ENCODE results near the gene POLA2. TPM values are rescaled to one million over a fixed set of nuclear protein-coding genes. Genes with fewer than 3 reads are reported as not detected.

The POLA2 gene, protein sequence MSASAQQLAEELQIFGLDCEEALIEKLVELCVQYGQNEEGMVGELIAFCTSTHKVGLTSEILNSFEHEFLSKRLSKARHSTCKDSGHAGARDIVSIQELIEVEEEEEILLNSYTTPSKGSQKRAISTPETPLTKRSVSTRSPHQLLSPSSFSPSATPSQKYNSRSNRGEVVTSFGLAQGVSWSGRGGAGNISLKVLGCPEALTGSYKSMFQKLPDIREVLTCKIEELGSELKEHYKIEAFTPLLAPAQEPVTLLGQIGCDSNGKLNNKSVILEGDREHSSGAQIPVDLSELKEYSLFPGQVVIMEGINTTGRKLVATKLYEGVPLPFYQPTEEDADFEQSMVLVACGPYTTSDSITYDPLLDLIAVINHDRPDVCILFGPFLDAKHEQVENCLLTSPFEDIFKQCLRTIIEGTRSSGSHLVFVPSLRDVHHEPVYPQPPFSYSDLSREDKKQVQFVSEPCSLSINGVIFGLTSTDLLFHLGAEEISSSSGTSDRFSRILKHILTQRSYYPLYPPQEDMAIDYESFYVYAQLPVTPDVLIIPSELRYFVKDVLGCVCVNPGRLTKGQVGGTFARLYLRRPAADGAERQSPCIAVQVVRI
- total RNA-seq: 12.2 TPM

DNA sequence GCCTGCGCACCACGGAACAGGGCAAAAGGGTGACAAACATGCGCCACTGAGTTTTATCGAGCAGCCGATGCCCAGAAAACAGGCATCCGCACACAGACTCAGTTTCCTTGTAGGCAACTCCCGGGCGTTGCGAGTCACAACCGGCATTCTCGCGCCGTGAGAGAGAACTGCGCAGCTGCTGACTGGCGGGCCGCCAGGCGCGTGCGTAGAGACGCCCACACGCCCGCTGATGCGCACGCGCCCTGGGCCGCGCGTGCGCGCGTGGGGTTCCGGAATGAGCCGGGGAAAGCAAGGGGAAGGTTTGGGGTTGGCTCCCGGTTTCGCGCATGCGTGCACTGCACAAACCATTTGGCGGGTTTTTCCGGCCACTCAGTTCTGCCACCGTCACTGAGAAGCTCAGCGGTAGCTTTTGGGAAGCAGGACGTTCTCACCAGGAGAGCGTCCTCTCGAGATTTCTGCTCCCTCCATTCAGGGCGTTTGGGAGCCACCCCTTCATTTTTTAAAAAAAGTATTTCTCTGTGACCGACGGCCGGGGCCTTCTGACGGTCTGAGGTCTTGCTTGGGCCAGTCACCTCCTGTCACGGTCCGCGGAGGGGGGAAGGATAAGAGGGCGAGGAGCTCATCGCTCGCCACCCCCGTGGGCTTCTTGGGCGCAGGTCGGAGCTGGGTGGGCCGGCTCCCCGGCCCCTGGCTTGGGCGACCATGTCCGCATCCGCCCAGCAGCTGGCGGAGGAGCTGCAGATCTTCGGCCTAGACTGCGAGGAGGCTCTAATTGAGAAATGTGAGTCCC is at the start of gene POLA2:
POLA2 (plus strand) TSS at position 372 of the 790 bp plus-strand sequence; CDS start at position 703, 331 bp downstream.
- no peaks in the 10 kb centered on the region for H3K27me3 ChIP-seq (ENCODE audit: insufficient read depth, low read length)
- peak within 1 kb of the TSS; percentile 70 for H3K4me3 ChIP-seq (ENCODE audit: low read length)
- peaks cover 23% of the 10 kb centered on the region for H3K4me1 ChIP-seq (ENCODE audit: insufficient read depth, low read length)
- H3K9me3 ChIP-seq (ENCODE audit: low read depth, low read length): no peaks in the 10 kb centered on the region

DNA sequence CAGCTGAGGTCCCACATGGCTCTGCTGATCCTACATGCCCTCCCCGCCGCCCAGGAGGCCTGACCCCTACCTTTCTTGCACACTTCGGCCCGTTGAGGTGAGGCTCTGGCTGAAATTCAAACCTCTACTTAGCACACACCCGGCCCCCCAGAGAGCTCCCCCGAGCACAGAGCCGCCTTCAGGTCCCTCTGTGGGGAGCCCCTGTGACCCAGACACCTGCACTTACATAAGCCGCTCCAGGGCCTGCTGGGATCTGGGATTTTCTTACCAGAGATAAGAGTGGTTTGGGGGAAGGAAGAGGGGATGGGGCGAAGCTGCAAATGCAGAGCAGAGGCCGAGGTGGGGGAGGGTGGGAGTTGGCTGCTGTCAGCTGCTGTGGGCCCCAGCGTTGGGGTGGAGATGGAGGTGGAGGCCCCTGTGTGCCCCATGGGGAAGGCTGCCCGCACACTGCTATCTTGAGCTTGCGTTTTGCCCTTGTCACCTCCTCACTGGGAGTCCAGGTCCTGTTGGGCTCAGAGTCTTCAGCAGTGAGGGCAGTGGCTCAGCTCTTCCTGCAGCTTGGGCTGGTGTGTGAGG is 49.4 kb upstream of the POLA2 start:
- no peak overlapping the region for H3K4me3 ChIP-seq (ENCODE audit: low read length)
- H3K9me3 ChIP-seq (ENCODE audit: low read depth, low read length): no peaks in the 10 kb centered on the region
- peaks cover 32% of the 10 kb centered on the region for H3K4me1 ChIP-seq (ENCODE audit: insufficient read depth, low read length)
- no peaks in the 10 kb centered on the region for H3K27me3 ChIP-seq (ENCODE audit: insufficient read depth, low read length)

DNA sequence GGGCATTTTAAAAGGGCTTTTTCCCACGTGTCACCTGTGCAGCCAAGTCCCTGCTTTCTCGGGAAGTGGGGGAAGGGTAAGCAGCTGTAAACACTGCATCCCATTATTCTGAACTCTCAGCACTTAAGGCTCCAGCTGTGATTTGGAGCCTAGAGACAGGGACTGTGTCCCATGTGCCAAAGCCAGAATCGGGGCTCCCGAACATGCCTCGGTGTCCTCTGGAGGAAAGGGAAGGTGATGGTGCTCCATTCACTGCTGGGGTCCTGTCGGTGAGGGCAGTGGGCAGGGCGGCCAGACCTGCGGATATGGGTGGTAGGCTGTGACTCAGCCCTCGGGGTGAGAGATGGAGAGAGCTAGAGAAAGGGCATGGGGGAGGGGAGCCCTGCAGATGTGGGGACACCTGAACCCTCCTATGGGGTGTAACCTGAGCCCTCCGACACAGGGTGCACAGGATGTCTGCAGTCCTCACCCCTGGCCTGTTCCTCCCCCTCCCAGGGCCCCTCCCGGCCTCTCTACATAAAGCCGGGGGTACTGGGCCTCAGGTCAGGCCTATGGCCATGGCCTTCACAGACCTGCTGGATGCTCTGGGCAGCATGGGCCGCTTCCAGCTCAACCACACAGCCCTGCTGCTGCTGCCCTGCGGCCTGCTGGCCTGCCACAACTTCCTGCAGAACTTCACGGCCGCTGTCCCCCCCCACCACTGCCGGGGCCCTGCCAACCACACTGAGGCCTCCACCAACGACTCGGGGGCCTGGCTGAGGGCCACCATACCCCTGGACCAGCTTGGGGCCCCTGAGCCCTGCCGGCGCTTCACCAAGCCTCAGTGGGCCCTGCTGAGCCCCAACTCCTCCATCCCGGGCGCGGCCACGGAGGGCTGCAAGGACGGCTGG is 48.2 kb upstream of the POLA2 start:
- Histone ChIP-seq H3K27me3 (ENCODE audit: insufficient read depth, low read length) (no peaks in the 10 kb centered on the region), H3K4me1 (ENCODE audit: insufficient read depth, low read length) (peaks cover 24% of the 10 kb centered on the region), H3K4me3 (ENCODE audit: low read length) (no peak overlapping the region), H3K9me3 (ENCODE audit: low read depth, low read length) (no peaks in the 10 kb centered on the region)

DNA sequence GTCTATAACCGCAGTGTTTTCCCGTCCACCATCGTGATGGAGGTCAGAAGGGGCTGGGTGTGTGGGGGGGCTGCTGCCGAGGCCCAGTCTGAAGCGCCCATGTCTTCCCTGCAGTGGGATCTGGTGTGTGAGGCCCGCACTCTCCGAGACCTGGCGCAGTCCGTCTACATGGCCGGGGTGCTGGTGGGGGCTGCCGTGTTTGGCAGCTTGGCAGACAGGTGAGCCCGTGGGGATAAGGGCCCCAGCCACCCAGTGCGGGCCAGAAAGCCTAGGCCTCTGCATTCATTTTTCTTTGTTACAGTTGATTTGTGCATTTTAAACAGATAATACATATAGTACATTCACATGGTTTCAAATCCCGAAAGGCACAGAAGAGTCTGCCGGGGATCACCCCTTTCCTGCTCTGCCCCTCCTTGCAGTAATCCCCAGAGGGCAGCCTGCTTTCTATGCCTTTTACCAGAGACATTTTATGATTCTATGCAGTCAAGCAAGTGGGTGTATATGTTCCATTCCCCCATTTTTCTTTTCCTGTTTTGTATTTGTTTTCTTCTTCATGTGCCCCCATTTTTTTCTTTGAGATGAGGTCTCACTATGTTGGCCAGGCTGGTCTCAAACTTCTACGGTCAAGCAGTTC is 47.4 kb upstream of the POLA2 start:
- Histone ChIP-seq H3K4me1 (ENCODE audit: insufficient read depth, low read length) (peaks cover 19% of the 10 kb centered on the region), H3K9me3 (ENCODE audit: low read depth, low read length) (no peaks in the 10 kb centered on the region), H3K4me3 (ENCODE audit: low read length) (no peak overlapping the region), H3K27me3 (ENCODE audit: insufficient read depth, low read length) (no peaks in the 10 kb centered on the region)

DNA sequence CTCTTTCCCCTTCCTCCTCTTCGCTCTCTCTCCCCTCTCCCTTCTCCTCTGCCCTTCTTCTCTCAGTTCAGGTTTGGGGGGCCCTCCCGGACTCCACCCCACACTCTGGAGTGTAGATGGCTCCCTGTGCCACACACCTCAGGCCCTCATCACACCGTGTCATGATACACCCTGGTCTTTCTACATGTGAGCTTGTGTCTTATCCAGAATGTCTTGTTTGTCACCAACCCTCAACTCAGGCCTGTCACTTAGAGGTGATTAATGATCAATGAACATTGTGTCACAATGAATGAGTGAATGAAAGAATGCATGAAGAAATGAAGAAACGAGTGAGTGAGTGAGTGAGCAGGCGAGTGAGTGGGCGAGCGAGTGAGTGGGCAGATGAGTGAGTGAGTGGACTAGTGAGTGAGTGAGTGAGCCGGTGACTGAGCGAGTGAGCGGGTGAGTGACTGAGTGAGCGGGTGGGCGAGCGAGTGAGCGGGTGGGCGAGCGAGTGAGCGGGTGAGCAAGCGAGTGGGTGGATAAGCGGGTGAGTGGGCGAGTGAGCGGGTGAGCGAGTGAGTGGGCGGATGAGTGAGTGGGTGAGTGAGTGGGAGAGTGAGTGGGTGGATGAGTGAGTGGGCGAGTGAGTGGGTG is 46.2 kb upstream of the POLA2 start:
- Histone ChIP-seq H3K27me3 (ENCODE audit: insufficient read depth, low read length) (no peaks in the 10 kb centered on the region), H3K9me3 (ENCODE audit: low read depth, low read length) (no peaks in the 10 kb centered on the region), H3K4me3 (ENCODE audit: low read length) (no peak overlapping the region), H3K4me1 (ENCODE audit: insufficient read depth, low read length) (peaks cover 26% of the 10 kb centered on the region)

DNA sequence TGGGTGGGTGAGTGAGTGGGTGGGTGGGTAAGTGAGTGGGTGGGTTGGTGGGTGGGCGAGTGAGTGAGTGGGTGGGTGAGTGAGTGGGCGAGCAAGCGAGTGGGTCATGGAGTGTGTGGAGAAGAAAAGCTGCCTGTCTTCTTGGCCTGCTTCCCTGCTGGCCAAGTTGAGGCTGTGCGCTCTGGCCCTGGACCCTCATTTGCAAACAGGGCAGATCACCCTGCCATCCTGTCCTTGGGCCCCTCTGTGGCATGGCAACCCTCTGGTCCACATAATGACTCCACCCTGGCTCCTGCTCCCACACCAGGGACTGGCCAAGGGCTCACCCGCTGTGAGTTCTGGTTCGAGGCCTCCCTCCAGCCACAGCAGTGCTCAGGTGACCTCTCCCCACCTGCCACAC is 44.9 kb upstream of the POLA2 start:
- no peaks in the 10 kb centered on the region for H3K27me3 ChIP-seq (ENCODE audit: insufficient read depth, low read length)
- H3K4me1 ChIP-seq (ENCODE audit: insufficient read depth, low read length): peaks cover 31% of the 10 kb centered on the region
- no peaks in the 10 kb centered on the region for H3K9me3 ChIP-seq (ENCODE audit: low read depth, low read length)
- no peak overlapping the region for H3K4me3 ChIP-seq (ENCODE audit: low read length)

DNA sequence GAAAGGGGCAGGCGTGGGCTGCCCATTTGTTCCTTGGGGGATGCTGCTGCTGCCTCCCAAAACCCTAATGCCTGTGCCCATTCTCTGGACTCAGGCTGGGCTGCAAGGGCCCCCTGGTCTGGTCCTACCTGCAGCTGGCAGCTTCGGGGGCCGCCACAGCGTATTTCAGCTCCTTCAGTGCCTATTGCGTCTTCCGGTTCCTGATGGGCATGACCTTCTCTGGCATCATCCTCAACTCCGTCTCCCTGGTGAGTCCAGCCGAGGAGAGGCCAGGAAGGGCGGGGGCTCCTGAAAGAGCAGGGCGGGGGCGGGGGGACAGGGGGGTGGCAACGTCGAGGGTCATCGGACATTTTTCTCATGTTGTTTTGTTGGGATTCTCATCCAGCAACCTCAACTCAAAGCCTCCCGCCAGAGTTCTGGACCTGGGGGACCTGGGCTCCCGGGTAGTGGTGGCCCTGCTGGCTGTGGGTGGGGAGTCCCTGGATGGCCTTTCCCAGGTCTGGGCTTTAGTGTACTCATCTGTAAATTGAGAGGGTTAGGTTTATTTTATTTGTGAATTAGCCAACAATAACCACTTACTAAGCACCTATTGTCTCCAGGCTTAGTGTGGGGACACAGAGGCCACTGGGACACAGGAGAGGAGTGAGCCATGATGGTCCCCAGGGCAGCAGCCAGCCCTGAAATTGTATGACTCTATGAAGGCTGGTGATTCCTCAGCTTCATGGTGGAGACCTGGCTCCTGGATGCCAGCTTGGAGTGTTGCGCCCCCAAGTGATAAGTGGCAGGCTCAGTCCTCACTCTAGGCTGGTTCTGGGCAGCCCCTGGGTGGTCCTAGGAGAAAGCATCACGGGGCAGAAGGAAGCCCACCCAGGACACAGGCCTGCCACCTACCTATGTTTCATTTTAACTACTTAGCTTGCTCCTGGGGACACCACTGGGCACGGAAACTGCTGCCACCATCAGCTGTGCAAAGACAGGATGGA is 44.0 kb upstream of the POLA2 start:
- no peak overlapping the region for H3K4me3 ChIP-seq (ENCODE audit: low read length)
- H3K9me3 ChIP-seq (ENCODE audit: low read depth, low read length): no peaks in the 10 kb centered on the region
- H3K27me3 ChIP-seq (ENCODE audit: insufficient read depth, low read length): no peaks in the 10 kb centered on the region
- H3K4me1 ChIP-seq (ENCODE audit: insufficient read depth, low read length): peaks cover 39% of the 10 kb centered on the region

DNA sequence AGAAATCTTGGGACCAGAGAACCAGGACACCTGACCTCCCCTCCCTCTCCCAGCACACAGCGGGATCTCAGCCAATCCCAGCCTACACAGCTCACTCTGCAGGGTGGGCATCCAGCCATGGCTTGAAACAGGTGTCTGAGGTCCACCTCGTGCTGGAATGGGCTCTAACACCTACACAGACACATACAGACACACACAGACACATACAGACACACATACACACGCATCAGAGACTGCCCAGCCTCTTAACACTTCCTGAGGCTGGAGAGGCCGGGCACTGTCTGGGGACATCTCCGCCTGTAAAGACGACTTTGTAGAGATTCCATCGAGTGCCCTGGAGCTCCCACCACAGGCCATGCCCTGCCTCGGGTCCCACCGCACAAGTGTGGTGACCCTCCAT is 43.3 kb upstream of the POLA2 start:
- Histone ChIP-seq H3K27me3 (ENCODE audit: insufficient read depth, low read length) (no peaks in the 10 kb centered on the region), H3K9me3 (ENCODE audit: low read depth, low read length) (no peaks in the 10 kb centered on the region), H3K4me1 (ENCODE audit: insufficient read depth, low read length) (peaks cover 41% of the 10 kb centered on the region), H3K4me3 (ENCODE audit: low read length) (no peak overlapping the region)

DNA sequence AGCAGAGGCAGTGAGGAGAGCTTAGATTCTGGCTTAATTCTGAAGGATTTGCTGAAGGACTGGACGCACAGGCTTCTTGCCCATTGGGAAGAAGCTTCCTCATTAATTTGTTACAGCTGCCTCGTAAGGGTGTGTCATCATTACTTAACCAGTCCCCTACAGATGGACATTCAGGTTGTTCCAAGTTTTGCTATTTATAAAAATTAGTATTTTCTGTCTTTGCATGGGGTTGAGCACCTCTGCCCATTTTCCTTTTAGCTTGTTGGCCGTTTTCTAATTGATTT is 41.9 kb upstream of the POLA2 start:
- H3K9me3 ChIP-seq (ENCODE audit: low read depth, low read length): no peaks in the 10 kb centered on the region
- no peak overlapping the region for H3K4me3 ChIP-seq (ENCODE audit: low read length)
- H3K27me3 ChIP-seq (ENCODE audit: insufficient read depth, low read length): no peaks in the 10 kb centered on the region
- H3K4me1 ChIP-seq (ENCODE audit: insufficient read depth, low read length): peaks cover 33% of the 10 kb centered on the region

DNA sequence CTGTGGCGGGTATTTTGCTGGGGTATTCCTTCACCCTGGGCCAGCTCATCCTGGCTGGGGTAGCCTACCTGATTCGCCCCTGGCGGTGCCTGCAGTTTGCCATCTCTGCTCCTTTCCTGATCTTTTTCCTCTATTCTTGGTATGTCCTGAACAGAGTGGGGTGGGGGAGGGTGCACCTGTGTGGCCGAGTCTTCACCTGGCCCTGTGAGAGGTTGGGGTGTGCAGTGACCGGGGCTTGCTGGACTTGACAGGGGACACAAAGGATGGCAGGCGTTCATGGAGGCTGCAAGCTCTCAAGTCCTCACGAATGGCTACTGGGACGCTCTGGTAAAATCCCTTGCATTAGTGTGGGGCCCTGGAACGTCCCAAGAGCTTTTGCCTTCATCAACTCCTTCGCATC is 40.7 kb upstream of the POLA2 start:
- no peaks in the 10 kb centered on the region for H3K27me3 ChIP-seq (ENCODE audit: insufficient read depth, low read length)
- H3K4me1 ChIP-seq (ENCODE audit: insufficient read depth, low read length): peaks cover 44% of the 10 kb centered on the region
- H3K4me3 ChIP-seq (ENCODE audit: low read length): no peak overlapping the region
- H3K9me3 ChIP-seq (ENCODE audit: low read depth, low read length): no peaks in the 10 kb centered on the region

DNA sequence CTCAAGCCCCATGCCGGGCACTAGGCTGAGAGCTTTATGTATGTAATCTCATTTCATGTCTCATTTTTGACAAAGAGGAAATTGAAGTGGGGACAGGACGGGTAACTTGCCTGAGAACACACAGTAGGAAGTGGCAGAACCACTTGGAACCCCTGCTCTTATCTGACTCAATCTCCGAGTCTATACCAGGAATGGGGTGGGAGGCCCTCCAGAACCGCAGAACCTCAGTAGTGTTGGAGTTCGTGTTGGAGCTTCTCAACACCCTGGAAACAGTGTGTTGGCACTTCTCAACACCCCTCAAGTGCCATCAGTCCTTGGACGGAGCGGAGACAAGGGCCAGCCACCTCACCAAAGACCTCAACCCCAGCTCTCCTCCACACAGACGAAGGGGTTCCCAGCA is 38.8 kb upstream of the POLA2 start:
- no peaks in the 10 kb centered on the region for H3K9me3 ChIP-seq (ENCODE audit: low read depth, low read length)
- no peak overlapping the region for H3K4me3 ChIP-seq (ENCODE audit: low read length)
- H3K27me3 ChIP-seq (ENCODE audit: insufficient read depth, low read length): no peaks in the 10 kb centered on the region
- H3K4me1 ChIP-seq (ENCODE audit: insufficient read depth, low read length): peaks cover 49% of the 10 kb centered on the region

DNA sequence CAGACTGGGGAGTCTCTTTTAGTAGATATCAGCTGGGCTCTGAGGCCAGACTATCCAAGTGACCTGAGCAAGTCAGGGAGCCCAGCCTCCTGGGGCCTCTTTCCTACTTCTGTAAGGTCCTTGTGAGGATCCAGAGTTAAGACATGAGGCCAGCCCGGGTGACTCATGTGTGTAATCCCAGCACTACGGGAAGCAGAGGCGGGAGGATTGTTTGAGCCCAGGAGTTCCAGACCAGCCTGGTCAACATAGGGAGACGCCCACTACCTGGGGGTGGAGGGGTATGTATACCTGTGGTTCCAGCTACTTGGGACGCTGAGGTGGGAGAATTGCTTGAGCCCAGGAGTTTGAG is 36.9 kb upstream of the POLA2 start:
- no peak overlapping the region for H3K4me3 ChIP-seq (ENCODE audit: low read length)
- H3K4me1 ChIP-seq (ENCODE audit: insufficient read depth, low read length): peaks cover 43% of the 10 kb centered on the region
- no peaks in the 10 kb centered on the region for H3K27me3 ChIP-seq (ENCODE audit: insufficient read depth, low read length)
- no peaks in the 10 kb centered on the region for H3K9me3 ChIP-seq (ENCODE audit: low read depth, low read length)

All from mononuclear cell (primary cell).